ENCODE results near the gene CACNA1E.

- TF ChIP-seq CTCF (conservative IDR thresholded peaks at IDR 0.05; ENCODE audit: low read depth, low read length) (no peak), EZH2 (IDR thresholded peaks at IDR 0.05; ENCODE audit: borderline replicate concordance, low read depth, low read length, poor library complexity, severe bottlenecking) (no peak)
Observed at GRCh38 chr1:181607524-181607923, 124.2 kb downstream of the CACNA1E start.
